ENCODE measurements around the gene SERINC5.
A peak's percentile ranks its signal among the peaks of the same experiment; 100 is the strongest.
"Not testable (repeated sequence)": the region's sequence is repeated elsewhere in the genome, so short reads cannot be mapped to it uniquely, and the experiment has no call there.

The SERINC5 gene

GRCh38 chr5:80255811-80256712 lies at the start of gene SERINC5:
SERINC5 (minus strand) TSS chr5:80256048; CDS start chr5:80255922, 126 bp downstream.
- peak; percentile 58 for DNase-seq

- DNase-seq = no peak
Observed at GRCh38 chr5:80302636-80303035, 46.8 kb upstream of the SERINC5 start.

- DNase-seq = not testable (repeated sequence)
Observed at GRCh38 chr5:80301342-80301741, 45.5 kb upstream of the SERINC5 start.

- DNase-seq = not testable (repeated sequence)
Observed at GRCh38 chr5:80300796-80301195, 44.9 kb upstream of the SERINC5 start.

GRCh38 chr5:80300125-80300524 lies 44.3 kb upstream of the SERINC5 start:
- DNase-seq = no peak

GRCh38 chr5:80299601-80300000 lies 43.8 kb upstream of the SERINC5 start:
- no peak for DNase-seq

GRCh38 chr5:80296121-80296520 lies 40.3 kb upstream of the SERINC5 start:
- no peak for DNase-seq

- no peak for DNase-seq
Observed at GRCh38 chr5:80291761-80292160, 35.9 kb upstream of the SERINC5 start.

GRCh38 chr5:80289320-80289719 lies 33.5 kb upstream of the SERINC5 start:
- DNase-seq = no peak

- DNase-seq = no peak
Observed at GRCh38 chr5:80288177-80288576, 32.3 kb upstream of the SERINC5 start.

GRCh38 chr5:80284720-80285119 lies 28.9 kb upstream of the SERINC5 start:
- no peak for DNase-seq

GRCh38 chr5:80283360-80283759 lies 27.5 kb upstream of the SERINC5 start:
- no peak for DNase-seq

- no peak for DNase-seq
Observed at GRCh38 chr5:80282054-80282453, 26.2 kb upstream of the SERINC5 start.

GRCh38 chr5:80277191-80277590 lies 21.3 kb upstream of the SERINC5 start:
- no peak for DNase-seq

- DNase-seq = no peak
Observed at GRCh38 chr5:80276186-80276585, 20.3 kb upstream of the SERINC5 start.

- DNase-seq = peak; percentile 30
Observed at GRCh38 chr5:80275347-80275746, 19.5 kb upstream of the SERINC5 start.

GRCh38 chr5:80270543-80270942 lies 14.7 kb upstream of the SERINC5 start:
- not testable (repeated sequence) for DNase-seq

GRCh38 chr5:80269991-80270438 lies 14.2 kb upstream of the SERINC5 start:
- no peak for DNase-seq

GRCh38 chr5:80268916-80269315 lies 13.1 kb upstream of the SERINC5 start:
- no peak for DNase-seq

GRCh38 chr5:80266566-80266965 lies 10.7 kb upstream of the SERINC5 start:
- DNase-seq = no peak

GRCh38 chr5:80260461-80260860 lies 4.6 kb upstream of the SERINC5 start:
- no peak for DNase-seq

- no peak for DNase-seq
Observed at GRCh38 chr5:80259511-80260203, 3.8 kb upstream of the SERINC5 start.

- no peak for DNase-seq
Observed at GRCh38 chr5:80255431-80255810, 427 bp downstream of the SERINC5 start.

All from NCI-H1436 (cell line).